ENCODE data around the gene COL23A1. TPM values are rescaled to one million over a fixed set of nuclear protein-coding genes. Genes with fewer than 3 reads are reported as not detected.

COL23A1 gene
- total and polyA plus RNA-seq, 2 experiments from 2014 or later = 4.8 to 8.2 TPM

GRCh38 chr5:178551468-178551867 is 38.7 kb downstream of the COL23A1 start:
- Histone ChIP-seq H2AFZ (no peak overlapping the region), H3K4me3 (no peak overlapping the region), H3K4me1 (ENCODE audit: insufficient read depth) (peaks cover 15% of the 10 kb centered on the region), H3K79me2 (replicated peaks; ENCODE audit: insufficient read depth) (no peaks in the 10 kb centered on the region; the same call in 1 of the 2 replicates), H3K27ac (ENCODE audit: low read depth) (no peak overlapping the region), H3K9me2 (ENCODE audit: insufficient read depth) (peaks cover 8% of the 10 kb centered on the region; the same call in 1 of the 2 replicates), H3K4me2 (no peak overlapping the region), H4K20me1 (replicated peaks; ENCODE audit: insufficient read depth) (no peaks in the 10 kb centered on the region), H3K36me3 (ENCODE audit: insufficient read depth) (no peaks in the 10 kb centered on the region), H3K27me3 (ENCODE audit: insufficient read depth) (no peaks in the 10 kb centered on the region), H3F3A (replicated peaks; ENCODE audit: low read depth) (no peaks in the 10 kb centered on the region)
- Mint-ChIP-seq H3K36me3 (ENCODE audit: low read depth) (peaks cover 3% of the 10 kb centered on the region; the same call in 2 of the 3 replicates), H3K27ac (no peak overlapping the region), H3K9me3 (no peaks in the 10 kb centered on the region), H3K27me3 (ENCODE audit: insufficient read depth, low read depth, poor library complexity) (peaks cover 15% of the 10 kb centered on the region), H3K4me3 (no peak overlapping the region), H3K4me1 (peaks cover 37% of the 10 kb centered on the region)
- ATAC-seq (no peak), DNase-seq (ENCODE audit: low spot score) (no peak)
- TF ChIP-seq ZNF462 (CRISPR knock-in tag; IDR thresholded peaks at IDR 0.05) (no peak), JUNB (IDR thresholded peaks at IDR 0.05; ENCODE audit: unreplicated experiment) (no peak), CREB1 (CRISPR knock-in tag; IDR thresholded peaks at IDR 0.05; ENCODE audit: low read depth) (no peak), STAT1 (IDR thresholded peaks at IDR 0.05; ENCODE audit: unreplicated experiment) (no peak), ZNF331 (CRISPR knock-in tag; IDR thresholded peaks at IDR 0.05; ENCODE audit: low read depth) (no peak), ZNF114 (CRISPR knock-in tag; IDR thresholded peaks at IDR 0.05) (no peak), POLR2AphosphoS5 (IDR thresholded peaks at IDR 0.05; ENCODE audit: low read depth) (no peak)
- TF ChIP-seq, protein P1, sequence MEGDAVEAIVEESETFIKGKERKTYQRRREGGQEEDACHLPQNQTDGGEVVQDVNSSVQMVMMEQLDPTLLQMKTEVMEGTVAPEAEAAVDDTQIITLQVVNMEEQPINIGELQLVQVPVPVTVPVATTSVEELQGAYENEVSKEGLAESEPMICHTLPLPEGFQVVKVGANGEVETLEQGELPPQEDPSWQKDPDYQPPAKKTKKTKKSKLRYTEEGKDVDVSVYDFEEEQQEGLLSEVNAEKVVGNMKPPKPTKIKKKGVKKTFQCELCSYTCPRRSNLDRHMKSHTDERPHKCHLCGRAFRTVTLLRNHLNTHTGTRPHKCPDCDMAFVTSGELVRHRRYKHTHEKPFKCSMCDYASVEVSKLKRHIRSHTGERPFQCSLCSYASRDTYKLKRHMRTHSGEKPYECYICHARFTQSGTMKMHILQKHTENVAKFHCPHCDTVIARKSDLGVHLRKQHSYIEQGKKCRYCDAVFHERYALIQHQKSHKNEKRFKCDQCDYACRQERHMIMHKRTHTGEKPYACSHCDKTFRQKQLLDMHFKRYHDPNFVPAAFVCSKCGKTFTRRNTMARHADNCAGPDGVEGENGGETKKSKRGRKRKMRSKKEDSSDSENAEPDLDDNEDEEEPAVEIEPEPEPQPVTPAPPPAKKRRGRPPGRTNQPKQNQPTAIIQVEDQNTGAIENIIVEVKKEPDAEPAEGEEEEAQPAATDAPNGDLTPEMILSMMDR (conservative IDR thresholded peaks at IDR 0.05; ENCODE audit: low read depth in 2 of 2) = no peak
- TF ChIP-seq, protein P2, sequence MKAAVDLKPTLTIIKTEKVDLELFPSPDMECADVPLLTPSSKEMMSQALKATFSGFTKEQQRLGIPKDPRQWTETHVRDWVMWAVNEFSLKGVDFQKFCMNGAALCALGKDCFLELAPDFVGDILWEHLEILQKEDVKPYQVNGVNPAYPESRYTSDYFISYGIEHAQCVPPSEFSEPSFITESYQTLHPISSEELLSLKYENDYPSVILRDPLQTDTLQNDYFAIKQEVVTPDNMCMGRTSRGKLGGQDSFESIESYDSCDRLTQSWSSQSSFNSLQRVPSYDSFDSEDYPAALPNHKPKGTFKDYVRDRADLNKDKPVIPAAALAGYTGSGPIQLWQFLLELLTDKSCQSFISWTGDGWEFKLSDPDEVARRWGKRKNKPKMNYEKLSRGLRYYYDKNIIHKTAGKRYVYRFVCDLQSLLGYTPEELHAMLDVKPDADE (IDR thresholded peaks at IDR 0.05) = no peak

Measured in GM23338 (cell line).